NCI-H345 treated with DMSO at 0.1 percent for 48 hours (cell line): ENCODE measurements around the gene RNF212.
"Not testable (repeated sequence)": the region's sequence is repeated elsewhere in the genome, so short reads cannot be mapped to it uniquely, and the experiment has no call there.

ENCODE experiments used
- DNase-seq: peaks from one replicate; lab custom pipeline; 2025; ENCODE audit not compliant: unreplicated experiment; lab: John Stamatoyannopoulos, UW

Gene RNF212, protein sequence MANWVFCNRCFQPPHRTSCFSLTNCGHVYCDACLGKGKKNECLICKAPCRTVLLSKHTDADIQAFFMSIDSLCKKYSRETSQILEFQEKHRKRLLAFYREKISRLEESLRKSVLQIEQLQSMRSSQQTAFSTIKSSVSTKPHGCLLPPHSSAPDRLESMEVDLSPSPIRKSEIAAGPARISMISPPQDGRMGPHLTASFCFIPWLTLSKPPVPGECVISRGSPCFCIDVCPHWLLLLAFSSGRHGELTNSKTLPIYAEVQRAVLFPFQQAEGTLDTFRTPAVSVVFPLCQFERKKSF

DNA sequence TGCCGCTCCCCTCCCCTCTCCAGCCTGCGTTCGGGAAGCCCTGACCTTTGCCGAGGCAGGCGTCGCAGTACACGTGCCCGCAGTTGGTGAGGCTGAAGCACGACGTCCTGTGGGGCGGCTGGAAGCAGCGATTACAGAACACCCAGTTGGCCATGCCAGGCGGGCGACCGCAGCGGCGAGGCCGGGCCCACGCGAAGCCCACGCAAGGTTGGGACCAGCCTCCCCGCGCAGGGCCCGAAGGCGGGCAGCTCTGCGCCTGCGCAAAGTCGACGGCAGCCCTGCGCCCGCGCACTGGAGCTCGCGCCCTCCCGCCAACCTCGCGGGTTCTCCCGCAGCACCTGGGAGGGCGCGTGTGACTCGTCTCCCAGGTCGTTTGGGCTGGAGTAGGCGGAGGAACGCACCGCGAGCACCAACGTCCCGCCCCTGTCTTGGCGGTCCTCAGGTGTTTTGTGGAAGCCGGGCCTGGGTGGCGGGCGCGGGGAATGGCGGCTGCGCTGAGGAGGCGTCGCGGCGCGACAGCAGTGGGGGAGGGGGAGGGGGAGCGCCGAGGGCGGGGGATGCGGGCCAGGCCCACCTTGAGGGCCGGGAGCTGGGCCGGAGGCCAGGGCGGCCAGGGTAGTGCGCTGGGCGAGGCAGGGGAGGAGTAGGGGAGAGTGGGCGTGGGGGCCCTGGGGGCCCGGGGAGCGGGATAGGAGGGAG lies at the start of gene RNF212:
Gene RNF212, minus strand, starts transcription at position 254 of the 699 bp plus-strand sequence. Its CDS starts 100 bp downstream, at position 154.
- no peak for DNase-seq

DNA sequence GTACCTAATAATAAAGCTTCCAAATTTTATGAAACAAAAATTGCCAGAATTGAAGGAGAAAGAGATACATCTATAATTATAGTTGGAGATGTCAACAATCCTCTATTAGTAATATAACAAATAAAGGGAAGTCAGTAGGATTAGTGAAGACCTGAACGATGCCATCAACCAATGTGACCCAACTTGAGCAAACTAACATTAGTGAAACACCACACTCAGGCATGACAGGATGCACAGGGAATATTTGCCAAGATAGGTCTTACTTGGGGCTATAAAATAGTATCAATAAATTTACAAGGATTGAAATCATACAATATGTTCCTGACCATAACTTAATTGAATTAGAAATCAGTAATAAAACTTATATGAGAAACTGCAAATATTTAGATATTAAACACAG lies 47.0 kb upstream of the RNF212 start:
- DNase-seq, result no peak

DNA sequence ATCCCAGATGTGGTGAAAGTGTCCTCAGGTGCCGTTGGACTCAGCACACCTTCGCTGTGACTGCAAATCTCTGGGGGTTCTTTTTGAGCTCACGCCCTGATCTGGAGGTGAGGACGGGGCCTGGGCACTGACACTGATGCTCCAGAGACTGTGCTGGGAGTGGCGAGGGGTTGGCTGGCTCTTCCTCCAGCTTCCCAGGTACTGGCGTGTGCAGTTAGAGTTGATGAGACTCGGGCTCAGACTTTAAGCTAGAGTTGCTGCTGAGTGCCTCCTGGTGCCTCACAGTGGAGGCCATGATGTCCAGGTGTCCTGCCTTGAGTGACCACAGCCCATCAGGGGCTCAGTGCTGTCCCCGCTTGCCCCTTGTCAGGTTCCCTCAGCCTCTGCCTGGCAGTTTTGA lies 42.7 kb upstream of the RNF212 start:
- DNase-seq, result no peak

DNA sequence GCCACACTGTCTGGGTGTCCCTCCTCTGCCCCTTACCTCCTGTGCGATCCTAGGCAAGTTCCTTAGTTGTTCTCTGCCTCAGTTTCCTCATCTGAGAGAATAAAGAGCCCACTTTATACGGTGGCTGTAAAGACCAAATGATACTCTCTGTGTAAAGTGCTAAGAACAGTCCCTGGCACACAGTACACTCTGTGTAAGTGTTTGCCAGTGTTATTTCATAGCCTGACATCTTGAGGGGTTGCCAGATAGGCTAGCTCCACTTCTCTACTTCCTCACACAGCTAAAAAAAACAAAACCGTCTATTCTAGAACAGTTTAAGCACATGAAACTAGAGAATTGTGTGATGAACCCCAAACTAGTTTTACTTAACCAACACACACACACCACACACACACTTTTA lies 42.0 kb upstream of the RNF212 start:
- no peak for DNase-seq

DNA sequence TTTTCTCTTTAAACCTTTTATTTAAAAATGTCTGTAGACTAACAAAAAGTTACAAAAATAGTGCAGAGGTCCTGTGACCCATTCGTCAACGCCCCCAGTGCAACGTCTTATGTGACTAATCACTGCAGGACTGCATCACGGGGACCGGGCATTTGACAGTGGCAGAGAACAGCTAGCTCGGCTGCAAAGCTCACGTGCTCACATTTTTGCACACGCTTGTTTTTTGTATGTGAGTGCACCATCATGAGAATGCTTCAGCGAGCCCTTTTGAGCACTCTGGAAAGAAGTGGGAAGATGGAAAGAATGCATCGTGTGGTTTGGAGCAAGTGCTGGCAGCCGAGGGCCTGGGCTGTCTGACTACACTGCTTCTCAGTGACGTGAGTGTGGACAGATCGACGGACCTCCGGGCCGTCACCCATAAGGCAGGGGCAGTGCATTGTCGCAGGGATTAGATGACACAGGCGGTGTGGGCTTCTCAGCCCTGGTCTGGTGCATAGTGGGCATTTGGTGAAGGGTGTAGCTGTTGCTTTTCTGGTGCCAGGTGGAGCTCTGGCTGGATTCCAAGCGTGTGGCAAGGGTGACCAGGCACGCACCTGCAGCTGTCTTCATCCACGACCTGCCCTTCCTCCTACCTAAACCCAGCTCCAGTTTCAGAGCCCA lies 41.3 kb upstream of the RNF212 start:
- no peak for DNase-seq

DNA sequence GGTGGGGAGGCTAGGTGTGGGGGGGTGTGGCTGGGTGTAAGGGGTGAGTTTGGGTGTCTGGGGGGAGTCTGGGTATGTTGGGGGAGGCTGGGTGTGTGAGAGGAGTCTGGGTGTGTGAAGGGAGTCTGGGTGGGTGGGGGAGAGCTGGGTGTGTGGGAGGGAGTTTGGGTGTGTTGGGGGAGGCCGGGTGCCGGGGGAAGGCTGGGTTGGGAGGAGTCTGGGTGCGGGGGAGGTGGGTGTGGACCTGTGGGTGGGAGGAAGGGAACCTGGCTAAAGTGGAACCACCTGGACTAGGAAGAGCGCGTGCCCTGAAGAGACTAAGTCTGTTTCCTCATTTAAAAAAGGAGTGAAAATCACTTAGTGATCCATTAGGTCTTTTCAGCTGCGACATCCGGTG lies 40.8 kb upstream of the RNF212 start:
- DNase-seq, result no peak

DNA sequence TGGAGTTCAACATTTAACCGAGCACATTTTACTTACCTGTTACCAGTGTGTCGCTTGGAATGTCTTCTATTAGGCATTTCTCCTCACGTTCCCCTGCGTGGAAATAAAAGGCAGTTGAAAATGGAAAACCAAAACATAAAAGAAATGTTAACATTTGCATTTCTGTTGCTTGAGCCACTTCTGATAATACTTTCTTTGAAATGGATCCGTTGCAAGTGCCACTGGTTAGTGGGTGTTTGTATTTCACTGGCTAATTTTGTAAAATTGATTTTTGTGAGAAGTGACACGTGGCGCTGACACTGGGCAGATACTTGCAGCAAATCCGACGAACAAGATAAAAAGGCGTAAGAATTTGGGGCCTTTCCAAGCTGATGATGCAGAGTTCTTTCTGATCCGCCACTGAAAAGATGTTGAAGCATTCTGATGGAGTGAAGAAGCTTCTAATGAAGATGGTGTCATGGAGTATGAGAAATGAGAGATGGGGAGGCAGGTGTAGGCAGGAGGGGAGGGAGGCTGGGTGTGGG lies 40.3 kb upstream of the RNF212 start:
- DNase-seq, result no peak

DNA sequence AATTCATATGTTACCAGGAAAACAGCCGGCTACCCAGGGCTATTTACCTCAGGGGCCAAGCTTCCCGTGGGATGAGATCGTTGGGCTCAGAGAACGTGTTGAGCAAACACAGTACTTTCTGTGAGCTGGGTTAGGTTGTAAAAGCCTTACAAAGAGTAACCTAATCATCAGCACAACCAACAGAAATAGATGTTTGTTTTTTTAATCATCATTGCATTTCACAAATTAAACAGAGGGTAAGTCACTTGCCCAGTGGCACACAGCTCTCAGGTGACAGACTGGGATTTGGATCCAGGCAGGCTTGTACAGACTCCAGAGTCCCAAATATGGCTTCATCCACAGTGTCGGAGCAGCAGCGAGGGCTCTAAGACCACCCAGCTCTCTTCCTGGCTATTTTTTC lies 38.9 kb upstream of the RNF212 start:
- DNase-seq, result no peak

DNA sequence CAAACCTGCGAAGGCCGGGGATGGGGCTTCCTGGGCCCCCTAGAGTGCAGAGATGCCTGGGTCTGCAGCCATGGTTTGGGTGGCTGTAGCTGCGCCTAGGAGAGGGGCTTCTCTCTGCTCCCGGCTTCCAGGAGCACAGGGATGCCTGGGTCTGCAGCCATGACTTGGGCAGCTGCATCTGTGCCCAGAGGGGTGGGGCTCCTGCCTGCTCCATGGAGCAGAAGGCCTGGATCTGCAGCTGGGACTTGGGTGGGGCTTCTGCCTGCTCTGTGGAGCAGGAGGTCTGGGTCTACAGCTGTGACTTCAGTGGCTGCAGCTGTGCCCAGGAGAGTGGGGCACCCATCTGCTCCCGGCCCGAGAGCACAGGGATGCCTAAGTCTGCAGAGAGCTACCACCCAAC lies 38.2 kb upstream of the RNF212 start:
- DNase-seq, result no peak

DNA sequence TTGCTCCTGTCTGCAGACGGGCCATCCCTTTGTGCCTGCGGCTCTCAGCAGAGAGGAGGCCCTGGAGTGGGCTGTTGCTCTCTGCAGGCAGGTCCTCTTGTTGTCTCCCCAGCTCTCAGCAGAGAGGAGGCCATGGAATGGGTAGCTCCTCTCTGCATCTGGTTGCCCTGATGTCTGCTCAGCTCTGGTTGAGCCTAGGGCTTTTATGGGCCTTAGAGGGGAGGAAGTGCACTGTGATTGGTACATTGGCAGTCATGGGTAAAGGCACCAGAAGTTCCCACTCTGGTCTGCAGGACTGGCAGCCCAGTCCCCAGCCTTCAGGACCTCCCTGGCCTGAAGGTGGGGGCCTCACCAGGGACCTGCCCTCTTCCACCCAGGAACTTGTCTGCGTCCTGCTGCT lies 37.5 kb upstream of the RNF212 start:
- no peak for DNase-seq

DNA sequence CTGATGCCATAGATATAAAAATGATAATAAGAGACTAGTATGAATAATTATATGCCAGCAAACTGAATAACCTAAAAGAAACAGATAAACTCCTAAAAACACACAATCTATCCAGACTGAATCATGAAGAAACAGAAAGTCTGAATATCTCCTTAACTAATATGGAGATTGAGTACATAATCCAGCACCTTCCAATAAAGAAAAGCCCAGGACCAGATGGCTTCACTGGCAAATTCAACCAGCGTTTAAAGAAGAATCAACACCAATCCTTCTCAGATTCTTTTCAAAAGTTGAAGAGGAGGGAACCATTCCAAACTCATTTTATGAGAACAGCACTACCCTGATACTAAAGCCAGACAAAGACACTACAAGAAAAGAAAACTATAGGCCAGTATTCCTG lies 26.5 kb upstream of the RNF212 start:
- no peak for DNase-seq

DNA sequence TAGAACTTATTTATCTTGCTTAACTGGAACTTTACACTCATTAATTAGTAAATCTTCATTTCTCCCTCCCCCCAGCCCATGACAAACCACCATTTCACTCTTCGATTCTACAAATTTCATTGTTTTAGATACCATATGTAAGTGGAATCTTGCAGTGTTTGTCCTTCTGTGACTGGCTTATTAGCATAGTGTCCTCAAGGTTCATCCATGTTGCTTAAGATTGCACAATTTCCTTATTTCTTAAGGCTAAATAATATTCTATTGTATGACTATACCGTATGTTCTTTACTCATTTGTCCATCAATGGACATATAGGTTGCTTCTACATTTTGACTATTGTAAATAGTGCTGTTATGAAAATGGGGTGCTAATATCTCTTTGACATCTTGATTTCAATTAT lies 24.5 kb upstream of the RNF212 start:
- no peak for DNase-seq

DNA sequence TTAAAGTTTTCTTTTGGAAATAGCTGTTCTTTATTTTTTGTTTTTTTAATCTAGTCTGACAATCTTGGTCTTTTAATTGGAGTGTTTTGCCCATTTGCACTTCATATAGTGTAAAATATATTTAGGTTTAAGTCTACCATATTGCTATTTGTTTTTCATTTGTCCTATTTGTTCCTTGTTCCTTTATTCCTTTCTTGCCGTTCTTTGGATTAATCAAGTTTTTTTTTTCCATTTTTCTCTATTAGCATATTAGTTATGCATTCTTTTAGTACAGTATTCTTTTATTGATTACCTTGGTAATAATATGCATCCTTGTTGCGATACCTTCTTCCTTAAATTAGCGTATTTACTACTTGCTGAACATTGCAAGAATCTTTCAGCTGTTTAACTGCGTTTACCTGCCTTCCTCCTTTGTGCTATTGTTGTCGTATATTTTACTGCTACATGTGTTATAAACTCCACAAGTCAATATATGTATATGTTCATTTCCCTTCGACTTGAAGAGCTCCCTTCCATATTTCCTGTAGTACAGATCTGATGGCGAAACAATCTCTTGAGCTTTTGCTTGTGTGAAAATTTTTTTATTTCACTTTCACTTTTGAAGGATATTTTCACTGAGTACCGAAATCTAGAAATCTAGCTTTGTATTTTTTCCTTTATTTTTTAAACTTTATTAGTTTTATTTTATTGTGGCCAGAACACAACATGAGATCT lies 23.9 kb upstream of the RNF212 start:
- no peak for DNase-seq

DNA sequence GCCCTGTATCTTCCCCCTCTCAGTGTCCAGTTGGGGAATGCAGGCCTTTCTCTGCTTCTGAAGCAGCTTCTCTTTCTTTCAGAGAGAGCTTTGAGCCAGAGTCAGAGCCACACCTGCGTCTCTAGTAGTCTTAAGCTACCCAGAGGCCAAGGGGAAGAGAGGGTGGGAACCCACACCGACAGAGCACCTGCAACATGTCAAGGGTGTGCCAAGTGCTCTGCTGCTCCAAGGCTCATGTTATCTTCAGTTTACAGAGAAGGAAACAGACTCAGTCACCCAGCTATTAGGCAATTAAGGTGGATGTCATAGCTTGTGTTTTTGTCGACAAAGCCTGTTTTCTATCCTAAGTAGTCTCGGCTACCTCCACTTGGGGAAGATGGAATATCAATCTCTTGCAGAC lies 22.7 kb upstream of the RNF212 start:
- no peak for DNase-seq

DNA sequence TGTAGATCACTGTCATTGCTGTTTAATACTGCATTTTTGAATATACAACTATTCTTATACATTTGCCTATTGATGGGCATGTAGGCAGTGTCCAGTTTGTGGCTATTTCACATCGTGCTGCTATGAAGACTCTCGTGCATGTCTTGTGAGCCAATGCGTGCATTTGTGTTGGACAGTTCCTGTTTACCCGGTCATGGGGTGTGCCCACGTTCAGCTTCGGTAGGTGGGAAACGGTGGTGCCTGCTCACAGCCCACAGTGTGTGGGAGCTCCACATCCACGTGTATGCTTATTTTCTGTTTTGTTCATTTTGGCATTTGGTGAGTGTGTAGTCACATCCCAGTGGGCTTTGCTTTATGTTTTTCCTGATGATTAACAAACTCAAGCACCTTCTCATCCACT lies 19.7 kb upstream of the RNF212 start:
- no peak for DNase-seq

DNA sequence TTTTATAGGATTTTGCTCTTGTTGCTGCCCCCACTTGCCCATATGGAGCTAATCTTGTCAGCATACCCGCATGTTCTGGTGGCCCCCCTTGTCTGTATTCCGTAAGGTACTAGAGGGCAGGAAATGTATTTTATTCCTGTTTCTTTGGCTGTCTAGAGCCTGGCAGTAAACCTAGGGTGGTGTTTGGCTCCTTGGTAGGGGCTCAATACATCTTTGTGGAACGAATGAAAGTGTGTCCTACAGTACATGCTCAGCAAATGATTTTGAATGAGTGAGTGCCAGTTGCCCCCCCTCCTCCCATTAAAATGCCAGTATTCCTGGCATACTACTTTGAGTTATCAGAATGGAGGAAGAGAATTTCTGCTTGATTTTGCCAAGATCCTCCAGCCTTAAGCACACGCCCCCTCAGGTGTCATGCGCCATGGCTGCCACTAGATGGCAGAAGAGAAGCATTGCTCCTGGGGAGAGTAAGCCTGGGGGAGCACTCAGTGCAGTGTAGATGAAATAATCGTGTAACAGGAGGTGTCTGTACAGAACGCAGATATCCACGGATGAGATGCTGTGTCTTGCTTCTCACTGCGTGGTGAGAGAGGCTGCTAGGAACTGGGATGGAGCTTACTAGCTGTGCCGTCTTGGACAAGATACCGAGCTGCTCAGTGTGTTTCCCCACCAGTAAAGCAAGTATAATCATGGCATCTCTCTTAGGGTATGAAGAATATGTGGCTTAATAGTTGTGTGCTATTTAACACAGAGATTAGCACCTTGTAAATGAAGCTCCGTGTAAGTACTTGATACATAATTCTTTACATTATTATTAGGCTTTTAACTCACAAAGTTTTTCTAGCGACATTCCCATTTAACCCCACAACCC lies 17.2 kb upstream of the RNF212 start:
- DNase-seq, result peak; percentile 3

DNA sequence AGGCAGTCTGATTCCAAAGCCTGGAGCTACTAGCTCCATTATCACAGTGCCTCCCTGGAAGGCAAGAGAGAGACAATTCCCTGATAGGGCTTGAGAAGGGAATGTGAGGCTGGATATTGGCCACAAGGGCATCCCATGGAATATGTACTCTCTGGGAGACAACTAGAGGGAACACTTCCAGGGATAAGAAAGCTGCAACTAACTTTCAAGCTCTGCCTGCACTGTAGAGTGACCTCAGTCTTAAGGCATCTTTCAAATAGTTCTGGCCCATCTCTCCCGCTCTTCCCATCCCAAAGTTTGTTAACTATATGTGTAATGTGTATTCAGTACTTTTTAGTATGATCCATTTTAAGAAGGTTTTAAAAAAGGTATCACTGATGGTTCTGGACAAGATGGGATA lies 13.1 kb upstream of the RNF212 start:
- no peak for DNase-seq

DNA sequence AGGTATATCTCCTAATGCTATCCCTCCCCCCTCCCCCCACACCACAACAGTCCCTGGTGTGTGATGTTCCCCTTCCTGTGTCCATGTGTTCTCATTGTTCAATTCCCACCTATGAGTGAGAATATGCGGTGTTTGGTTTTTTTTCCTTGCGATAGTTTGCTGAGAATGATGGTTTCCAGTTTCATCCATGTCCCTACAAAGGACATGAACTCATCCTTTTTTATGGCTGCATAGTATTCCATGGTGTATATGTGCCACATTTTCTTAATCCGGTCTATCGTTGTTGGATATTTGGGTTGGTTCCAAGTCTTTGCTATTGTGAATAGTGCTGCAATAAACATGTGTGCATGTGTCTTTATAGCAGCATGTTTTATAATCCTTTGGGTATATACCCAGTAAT lies 12.1 kb upstream of the RNF212 start:
- not testable (repeated sequence) for DNase-seq

DNA sequence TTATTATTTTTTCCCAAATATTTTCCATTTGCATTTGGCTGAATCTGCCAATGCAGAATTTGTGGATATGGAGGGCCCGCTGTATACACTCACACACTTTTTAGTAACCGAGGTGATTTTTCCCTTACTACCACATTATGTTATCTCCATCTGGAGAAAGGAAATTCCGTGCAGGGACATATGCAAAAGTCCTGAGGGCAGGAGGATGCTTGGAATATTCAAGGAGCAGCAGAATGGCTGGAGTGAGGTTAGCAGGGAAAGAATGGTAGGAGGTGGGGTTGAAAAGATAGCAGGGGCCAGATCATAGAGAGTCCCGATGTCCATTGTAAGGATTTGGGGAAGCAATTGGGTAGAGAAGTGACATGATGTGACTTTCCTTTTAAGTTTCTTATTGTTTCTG lies 11.5 kb upstream of the RNF212 start:
- DNase-seq, result no peak

DNA sequence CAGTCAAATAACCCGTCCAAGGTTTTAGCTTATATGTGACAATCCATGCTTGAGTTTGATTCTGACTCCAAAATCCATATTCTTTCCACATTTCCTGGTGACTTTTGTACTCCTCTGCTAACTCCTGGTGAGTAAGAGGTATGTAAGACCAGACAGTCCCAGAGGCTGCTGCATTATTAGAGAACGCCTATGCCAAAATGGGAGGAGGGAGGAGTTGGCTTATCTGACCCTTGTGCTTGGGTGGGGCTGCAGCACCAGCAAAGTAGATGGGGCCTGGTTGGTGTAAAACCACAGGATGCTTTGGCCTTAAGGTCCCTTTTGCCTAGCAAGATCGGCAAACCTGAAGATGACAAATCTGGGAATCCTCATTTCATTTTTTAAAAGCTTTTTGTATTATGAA lies 9.1 kb upstream of the RNF212 start:
- no peak for DNase-seq

DNA sequence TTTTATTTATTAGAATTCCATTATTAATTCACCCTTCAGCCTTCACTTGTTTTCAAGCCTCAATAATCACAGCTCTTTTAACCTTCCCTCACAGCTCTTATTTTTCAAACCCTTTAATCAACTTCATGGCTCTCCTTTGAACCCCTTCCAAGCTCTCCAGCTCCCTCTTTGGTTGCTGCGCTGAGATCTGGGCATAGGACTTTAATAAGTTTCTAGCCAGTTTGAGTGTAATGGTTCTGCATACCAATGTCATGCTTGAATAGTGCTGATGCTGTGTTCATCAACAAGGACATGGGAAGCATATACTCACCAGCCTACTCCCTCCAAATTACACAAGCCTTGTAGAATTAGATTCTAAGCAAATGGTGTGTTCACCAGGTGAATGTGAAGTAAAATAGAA lies 3.5 kb upstream of the RNF212 start:
- DNase-seq, result no peak
